Spinal cord (tissue), 10 donors: ENCODE results near the gene SDR42E1. TPM values are rescaled to one million over a fixed set of nuclear protein-coding genes. Genes with fewer than 3 reads are reported as not detected.
"Not testable (repeated sequence)": the region's sequence is repeated elsewhere in the genome, so short reads cannot be mapped to it uniquely, and the experiment has no call there.

ENCODE experiments used
- DNase-seq, 6 donors: peaks; one replicate each; pipeline versions ENCODE4 v3.0.0 to v3.0.0-alpha.2; 2013 to 2015; ENCODE audit warnings: low spot score in 6 of 6, low read depth in 4 of 6
- H3K27ac ChIP-seq: one replicate; pipeline ENCODE4 v1.5.1; 2013; ENCODE audit warnings: low read depth, low read length, control low read depth
- H3K27me3 ChIP-seq: one replicate; pipeline ENCODE4 v1.6.1; 2013; ENCODE audit warnings: low read length; ENCODE audit not compliant: control insufficient read depth, insufficient read depth
- H3K36me3 ChIP-seq: one replicate; pipeline ENCODE4 v1.6.1; 2013; ENCODE audit warnings: low read length; ENCODE audit not compliant: control insufficient read depth, insufficient read depth
- H3K4me1 ChIP-seq: one replicate; pipeline ENCODE4 v1.6.1; 2013; ENCODE audit warnings: low read length; ENCODE audit not compliant: control insufficient read depth, insufficient read depth
- H3K4me3 ChIP-seq: one replicate; pipeline ENCODE4 v1.5.1; 2013; ENCODE audit warnings: low read depth, low read length, control low read depth
- H3K9me3 ChIP-seq: one replicate; pipeline ENCODE4 v1.6.1; 2013; ENCODE audit warnings: low read length; ENCODE audit not compliant: control insufficient read depth, insufficient read depth
- WGBS: methylation state at CpG from one replicate; pipeline ENCODE4 v1.1.5; 2013; ENCODE audit warnings: missing lambda C conversion rate; ENCODE audit not compliant: insufficient coverage; 5-methylcytosine and 5-hydroxymethylcytosine counted together
- polyA plus RNA-seq, 2 donors: library from polyadenylated mRNA; unstranded; fragments of 120-200 nt; gene quantifications; one replicate each; pipeline ENCODE4 v1.2.1, GENCODE V29; 2013; ENCODE audit not compliant: insufficient read length in 2 of 2
- total RNA-seq, 2 donors: library from RNA; depleted of rRNA in 1 of 2; stranded (reverse); fragments of 120-200 nt in 1 of 2; fragments of >200 nt in 1 of 2; gene quantifications; one replicate each; pipeline versions ENCODE4 v1.2.3 to v1.2.4, GENCODE V29; 2013 to 2014
- donor health status: healthy.

Gene SDR42E1
- total and polyA plus RNA-seq, 4 donors = 0.48 to 1.4 (median 1.00) TPM

GRCh38 chr16:82009789-82010188 lies 1.5 kb downstream of the SDR42E1 start:
- no CpG with 5 or more reads among the region's 4 CpGs for WGBS
- H3K9me3 ChIP-seq, H3K4me3 ChIP-seq, H3K4me1 ChIP-seq, H3K27me3 ChIP-seq, DNase-seq, H3K36me3 ChIP-seq, H3K27ac ChIP-seq: not testable (repeated sequence)

- no peak for DNase-seq
- Histone ChIP-seq H3K9me3 (peaks cover 6% of the 10 kb centered on the region), H3K36me3 (no peaks in the 10 kb centered on the region), H3K4me1 (no peaks in the 10 kb centered on the region), H3K4me3 (no peak overlapping the region), H3K27ac (no peak overlapping the region), H3K27me3 (peaks cover 7% of the 10 kb centered on the region)
- 92% methylated on average over 5 of the region's 9 CpGs for WGBS
These were observed 2.2 kb downstream of the SDR42E1 start for GRCh38 chr16:82008957-82009592.

- Histone ChIP-seq H3K9me3 (peaks cover 6% of the 10 kb centered on the region), H3K36me3 (no peaks in the 10 kb centered on the region), H3K4me1 (no peaks in the 10 kb centered on the region), H3K27me3 (peaks cover 7% of the 10 kb centered on the region), H3K27ac (no peak overlapping the region), H3K4me3 (no peak overlapping the region)
- DNase-seq = no peak
- WGBS = 100% methylated on average over 1 of the region's 2 CpGs
These were observed 4.1 kb downstream of the SDR42E1 start for GRCh38 chr16:82007189-82007588.

DNA sequence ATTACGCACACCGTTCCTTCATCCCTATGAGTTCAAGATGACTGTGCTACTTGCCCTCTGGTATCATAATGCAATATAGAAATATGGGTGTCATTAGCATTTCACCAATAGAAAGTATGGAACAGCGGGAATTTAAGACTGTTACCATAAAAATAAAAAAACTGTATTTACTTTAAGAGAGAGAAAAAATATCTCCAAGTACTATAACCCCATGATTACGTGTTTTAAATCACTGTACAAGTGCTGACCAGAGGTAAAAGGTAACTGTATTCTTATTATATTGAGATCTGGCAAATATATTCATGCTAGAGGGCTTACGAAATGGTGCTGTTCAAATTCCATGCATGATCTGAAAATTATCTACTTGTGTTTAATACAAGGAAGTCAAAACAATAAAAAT lies 5.2 kb downstream of the SDR42E1 start:
- Histone ChIP-seq H3K27ac (no peak overlapping the region), H3K27me3 (peaks cover 2% of the 10 kb centered on the region), H3K36me3 (no peaks in the 10 kb centered on the region), H3K9me3 (peaks cover 6% of the 10 kb centered on the region), H3K4me1 (no peaks in the 10 kb centered on the region), H3K4me3 (no peak overlapping the region)
- no CpG with 5 or more reads among the region's 5 CpGs for WGBS
- no peak for DNase-seq

- no peak for DNase-seq
- Histone ChIP-seq H3K36me3 (no peaks in the 10 kb centered on the region), H3K27ac (no peak overlapping the region), H3K27me3 (no peaks in the 10 kb centered on the region), H3K4me1 (no peaks in the 10 kb centered on the region), H3K9me3 (peaks cover 6% of the 10 kb centered on the region), H3K4me3 (no peak overlapping the region)
- WGBS = 100% methylated on average over 1 of the region's 6 CpGs
These were observed 6.0 kb downstream of the SDR42E1 start for GRCh38 chr16:82005027-82005830.

- 92% methylated on average over 3 of the region's 5 CpGs for WGBS
- H3K4me3 ChIP-seq = no peak overlapping the region
These were observed 6.7 kb downstream of the SDR42E1 start for GRCh38 chr16:82004601-82005000.

GRCh38 chr16:82002831-82003230 lies 8.4 kb downstream of the SDR42E1 start:
- Histone ChIP-seq H3K4me3 (no peak overlapping the region), H3K36me3 (no peaks in the 10 kb centered on the region), H3K27ac (no peak overlapping the region), H3K4me1 (no peaks in the 10 kb centered on the region), H3K27me3 (no peaks in the 10 kb centered on the region), H3K9me3 (no peaks in the 10 kb centered on the region)
- no peak for DNase-seq
- WGBS = 65% methylated on average over 2 of the region's 3 CpGs

More at GRCh38 chr16:82004601-82005000, 6.7 kb downstream of the SDR42E1 start:
- Histone ChIP-seq H3K27me3 (no peaks in the 10 kb centered on the region), H3K27ac (no peak overlapping the region), H3K9me3 (peaks cover 6% of the 10 kb centered on the region), H3K4me1 (no peaks in the 10 kb centered on the region), H3K36me3 (no peaks in the 10 kb centered on the region)
- DNase-seq = no peak

- WGBS = no CpG with 5 or more reads among the region's 2 CpGs
- Histone ChIP-seq H3K27me3 (no peaks in the 10 kb centered on the region), H3K4me1 (peaks cover 7% of the 10 kb centered on the region), H3K27ac (no peak overlapping the region), H3K4me3 (no peak overlapping the region), H3K9me3 (no peaks in the 10 kb centered on the region), H3K36me3 (no peaks in the 10 kb centered on the region)
- no peak for DNase-seq
These were observed 13.5 kb downstream of the SDR42E1 start for GRCh38 chr16:81997738-81998137.

DNA sequence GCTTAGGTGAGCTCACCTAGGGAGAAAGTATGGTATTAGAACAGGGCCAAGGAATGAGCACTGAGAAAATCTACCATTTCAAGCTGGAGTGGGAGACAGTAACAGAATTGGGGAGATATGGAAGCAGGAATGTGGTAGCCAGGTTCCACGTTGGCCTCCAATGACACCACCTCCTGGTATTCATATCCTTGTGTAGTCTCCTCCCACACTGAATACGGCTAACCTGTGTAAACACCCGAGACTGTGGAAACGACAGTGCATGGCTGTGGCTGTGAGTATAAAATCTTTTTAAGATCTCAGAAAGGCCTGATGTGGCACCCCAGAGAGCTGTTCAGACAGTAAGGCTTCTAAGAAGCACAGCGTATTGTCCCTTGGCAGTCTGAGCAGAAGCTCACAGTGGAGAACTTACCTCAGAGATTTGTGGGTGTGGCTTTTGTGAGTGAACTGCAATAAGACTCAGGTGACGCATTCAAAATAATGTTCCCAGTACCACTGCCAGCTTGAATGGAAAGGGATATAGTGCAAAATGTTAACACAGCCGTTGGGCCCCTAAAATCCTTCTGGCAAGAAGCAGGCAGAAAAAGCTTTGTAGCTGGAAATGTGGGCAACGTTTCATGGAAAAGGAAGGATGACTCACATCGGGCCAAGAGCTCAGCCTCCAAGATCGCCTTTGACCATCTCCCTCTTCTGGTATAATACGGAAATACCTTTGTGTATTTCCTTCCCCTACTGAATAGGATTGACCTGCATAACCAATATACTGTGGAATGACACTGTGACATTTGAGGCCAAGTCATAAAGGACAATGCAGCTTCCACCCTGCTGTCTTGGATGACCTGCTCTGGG lies 14.4 kb downstream of the SDR42E1 start:
- 61% methylated on average over 5 of the region's 11 CpGs for WGBS
- H3K4me1 ChIP-seq = peaks cover 7% of the 10 kb centered on the region
- peak in 2 of 6 donors; percentile 15 to 19 for DNase-seq

More for the DNA sequence above, 14.4 kb downstream of the SDR42E1 start:
- Histone ChIP-seq H3K27ac (no peak overlapping the region), H3K9me3 (no peaks in the 10 kb centered on the region), H3K4me3 (no peak overlapping the region), H3K27me3 (no peaks in the 10 kb centered on the region), H3K36me3 (no peaks in the 10 kb centered on the region)
